PC-3 (cell line): ENCODE measurements around the gene SPSB4.

Source experiments
- CTCF ChIP-seq: fragments of 300-600 bp; sonication (generic); conservative IDR thresholded peaks from 2 replicates; pipeline ENCODE4 v1.5.1; 2017; ENCODE audit warnings: antibody characterized with exemption, low read depth, mild to moderate bottlenecking, low read length
- EZH2 ChIP-seq: fragments of 300-600 bp; sonication (generic); IDR thresholded peaks from one replicate; pipeline ENCODE4 v1.6.1; 2017; ENCODE audit warnings: antibody characterized with exemption, mild to moderate bottlenecking, low read length; ENCODE audit not compliant: unreplicated experiment
- EZH2phosphoT487 ChIP-seq: fragments of 300-600 bp; sonication (generic); IDR thresholded peaks from 2 replicates; pipeline ENCODE4 v1.6.1; 2018; ENCODE audit warnings: mild to moderate bottlenecking, antibody characterized with exemption, low read length, borderline replicate concordance

GRCh38 chr3:141179983-141180382 lies 128.8 kb downstream of the SPSB4 start:
- TF ChIP-seq CTCF: no peak
- no peak for TF ChIP-seq EZH2phosphoT487
- no peak for TF ChIP-seq EZH2
